GM12878 (cell line): ENCODE data around the gene COQ10B. TPM values are rescaled to one million over a fixed set of nuclear protein-coding genes. Genes with fewer than 3 reads are reported as not detected.

Experiments
- ATAC-seq: fragments of 200-7000 bp; cut with Tn5 transposase; 3 replicates; pipeline ENCODE4 v1.9.1; 2020; ENCODE audit warnings: mild to moderate bottlenecking, moderate library complexity
- BruUV-seq: library from RNA; stranded (reverse); fragments of 400-500 nt; replicated peaks from 2 replicates; lab custom pipeline; 2021; lab: Mats Ljungman, UMichigan
- CTCF ChIA-PET: fragments of 300-600 bp; sonication (Branson Sonifier 250); formaldehyde crosslinking; extraction: SDS; loops from one replicate; lab custom pipeline; 2021; ENCODE audit warnings: inconsistent platforms; lab: Yijun Ruan, JAX
- POLR2A ChIA-PET: fragments of 350-600 bp; formaldehyde crosslinking; extraction: SDS; loops from one replicate; lab custom pipeline; 2021; ENCODE audit warnings: inconsistent platforms; lab: Charles Lee
- RAD21 ChIA-PET: fragments of 300-600 bp; sonication (Branson Sonifier 250); formaldehyde crosslinking; loops from one replicate; lab custom pipeline; 2023; ENCODE audit warnings: antibody characterized with exemption; ENCODE audit not compliant: unreplicated experiment; lab: Charles Lee
- SMC1A ChIA-PET: fragments of 300-600 bp; sonication (Branson Sonifier 250); formaldehyde crosslinking; loops from one replicate; lab custom pipeline; 2023; ENCODE audit not compliant: unreplicated experiment, uncharacterized antibody; lab: Charles Lee
- DNase-seq: peaks from one replicate; pipeline ENCODE4 v3.0.0-alpha.2; 2011; ENCODE audit warnings: low read depth, low spot score
- FAIRE-seq: peaks from 3 replicates; lab custom pipeline; 2011; peaks lifted over from hg19 to GRCh38; lab: Jason Lieb, UNC
- H2AFZ ChIP-seq: 2 replicates; pipeline ENCODE4 v1.6.0; 2011; ENCODE audit warnings: low read depth, low read length, control low read depth; ENCODE audit not compliant: control insufficient read depth
- H3K27ac ChIP-seq: 2 replicates; pipeline ENCODE4 v1.5.1; 2011; ENCODE audit warnings: control low read depth; ENCODE audit not compliant: control insufficient read depth, insufficient read depth
- H3K27me3 ChIP-seq, 2 experiments: replicated peaks in 1 of 2; 2 replicates each; pipeline versions ENCODE4 v1.6.0 to v1.6.1; 2011; ENCODE audit warnings: low read length in 1 of 2; ENCODE audit not compliant: control insufficient read depth in 2 of 2, insufficient read depth in 2 of 2
- H3K36me3 ChIP-seq, 2 experiments: 2 replicates each; pipeline ENCODE4 v1.5.1; 2011; ENCODE audit warnings: low read length in 1 of 2; ENCODE audit not compliant: control insufficient read depth in 2 of 2, insufficient read depth in 2 of 2
- H3K4me1 ChIP-seq: 2 replicates; pipeline ENCODE4 v1.6.1; 2011; ENCODE audit warnings: mild to moderate bottlenecking, low read length, moderate library complexity, mixed read lengths; ENCODE audit not compliant: control insufficient read depth, insufficient read depth
- H3K4me2 ChIP-seq: 2 replicates; pipeline ENCODE4 v1.6.0; 2011; ENCODE audit warnings: control low read depth; ENCODE audit not compliant: control insufficient read depth, insufficient read depth
- H3K4me3 ChIP-seq: fragments of 200-600 bp; sonication (generic); 2 replicates; pipeline ENCODE4 v1.5.1; 2016
- H3K79me2 ChIP-seq: 2 replicates; pipeline ENCODE4 v1.6.0; 2011; ENCODE audit warnings: low read length; ENCODE audit not compliant: control insufficient read depth, insufficient read depth
- H3K9ac ChIP-seq: 2 replicates; pipeline ENCODE4 v1.8.0; 2011; ENCODE audit warnings: low read length, control low read depth, mixed read lengths; ENCODE audit not compliant: control insufficient read depth, insufficient read depth
- H3K9me3 ChIP-seq: replicated peaks from 3 replicates; pipeline ENCODE4 v1.5.1; 2011; ENCODE audit warnings: mild to moderate bottlenecking, low read length; ENCODE audit not compliant: control insufficient read depth, insufficient read depth
- H4K20me1 ChIP-seq: 2 replicates; pipeline ENCODE4 v1.6.0; 2011; ENCODE audit not compliant: control insufficient read depth, insufficient read depth
- BCL11A ChIP-seq: IDR thresholded peaks from 2 replicates; pipeline ENCODE4 v1.6.1; 2011; ENCODE audit warnings: low read depth, low read length
- E4F1 ChIP-seq: fragments of 450-650 bp; IDR thresholded peaks from 2 replicates; pipeline ENCODE4 v1.6.1; 2018; ENCODE audit warnings: borderline replicate concordance, mild to moderate bottlenecking; ENCODE audit not compliant: partially characterized antibody
- HDAC6 ChIP-seq: fragments of 200-600 bp; sonication (generic); IDR thresholded peaks from one replicate; pipeline ENCODE4 v1.8.0; 2017; ENCODE audit warnings: antibody characterized with exemption; ENCODE audit not compliant: unreplicated experiment
- HDGF ChIP-seq: fragments of 450-650 bp; IDR thresholded peaks from 2 replicates; pipeline ENCODE4 v1.6.1; 2016; ENCODE audit warnings: antibody characterized with exemption
- KAT2A ChIP-seq: conservative IDR thresholded peaks from 2 replicates; pipeline ENCODE4 v1.6.1; 2011; ENCODE audit warnings: low read depth, low read length; ENCODE audit not compliant: control insufficient read depth
- MTA3 ChIP-seq: IDR thresholded peaks from 2 replicates; pipeline ENCODE4 v1.6.1; 2012; ENCODE audit warnings: low read length, inconsistent platforms, borderline replicate concordance
- NKRF ChIP-seq: fragments of 450-650 bp; conservative IDR thresholded peaks from 2 replicates; pipeline ENCODE4 v1.6.1; 2017; ENCODE audit warnings: mild to moderate bottlenecking, moderate library complexity
- SRF ChIP-seq, 2 experiments: IDR thresholded peaks; 2 replicates each; pipeline ENCODE4 v1.6.1; 2011; ENCODE audit warnings: low read depth in 2 of 2, low read length in 2 of 2, mild to moderate bottlenecking in 1 of 2, moderate library complexity in 1 of 2
- TAF1 ChIP-seq: IDR thresholded peaks from 2 replicates; pipeline ENCODE4 v1.6.1; 2011; ENCODE audit warnings: mild to moderate bottlenecking, low read depth, low read length, borderline replicate concordance
- TBL1XR1 ChIP-seq: IDR thresholded peaks from 2 replicates; pipeline ENCODE4 v1.6.1; 2012; ENCODE audit warnings: low read depth, low read length, improper control_type of control experiment
- TCF12 ChIP-seq: IDR thresholded peaks from 2 replicates; pipeline ENCODE4 v1.6.1; 2011; ENCODE audit warnings: low read depth, mild to moderate bottlenecking, low read length
- YBX1 ChIP-seq: fragments of 450-650 bp; IDR thresholded peaks from 2 replicates; pipeline ENCODE4 v1.6.1; 2016; ENCODE audit warnings: antibody characterized with exemption
- ZNF384 ChIP-seq: IDR thresholded peaks from 2 replicates; pipeline ENCODE4 v1.6.1; 2012; ENCODE audit warnings: low read depth, mild to moderate bottlenecking, low read length, improper control_type of control experiment, borderline replicate concordance
- WGBS: methylation state at CpG from one replicate; pipeline ENCODE4 v1.1.6; 2016; ENCODE audit warnings: low lambda C conversion rate; ENCODE audit not compliant: insufficient replicate concordance, insufficient coverage; ENCODE audit errors: missing lambda C conversion rate; 5-methylcytosine and 5-hydroxymethylcytosine counted together
- in situ Hi-C: fragments of 300-500 bp; cut with MboI; formaldehyde crosslinking; loops from 9 replicates; pipeline ENCODE4 v1.14.3; 2018; ENCODE audit warnings: mixed read lengths
- intact Hi-C: fragments of 100-400 bp; cut with micrococcal nuclease; formaldehyde crosslinking; loops from one replicate; pipeline ENCODE4 v1.14.2; 2022; ENCODE audit not compliant: unreplicated experiment
- polyA plus RNA-seq, 11 experiments: library from polyadenylated mRNA; depleted of rRNA in 4 of 11; unstranded in 6 of 11; stranded (reverse) in 5 of 11; fragments of >200 nt; fragmentation: Nextera tagmentation in 4 of 11; fragmentation: Illumina TruSeq in 1 of 11; extraction: Ambion mirVana in 4 of 11; extraction: Trizol in 1 of 11; gene quantifications; 1 replicate in 1 of 11; 2 replicates in 10 of 11; pipeline versions ENCODE4 v1.2.1 to v1.2.3, GENCODE V29; 2011 to 2016; ENCODE audit warnings: inconsistent platforms in 2 of 11, missing spikeins in 2 of 11, low read depth in 1 of 11
- total RNA-seq, 4 experiments: library from RNA; depleted of rRNA in 3 of 4; stranded (reverse); fragments of >200 nt in 3 of 4; fragmentation: Illumina TruSeq in 1 of 4; extraction: Trizol in 1 of 4; gene quantifications; 2 replicates each; pipeline versions ENCODE4 v1.2.1 to v1.2.3, GENCODE V29; 2013 to 2021

The COQ10B gene
- total and polyA plus RNA-seq, 10 of the 15 experiments (the other 5 are each of a cell fraction or from before 2014, with no cell fraction given), result 3.6 to 23.2 (median 13.2) TPM

- intact Hi-C loops, result no loop called here
- CTCF ChIA-PET, result interaction anchor here (0.9 kb wide), 1 partner anchor 27 kb away, joined by 3 read pairs; no protein-coding TSS in a partner anchor
- Histone ChIP-seq H3K27me3 (no peaks in the 10 kb centered on the region), H3K36me3 (peaks cover 0 to 14% of the 10 kb centered on the region in 2 experiments), H3K4me2 (no peak overlapping the region), H2AFZ (no peak overlapping the region), H3K27ac (no peak overlapping the region), H3K79me2 (no peaks in the 10 kb centered on the region), H3K4me1 (no peaks in the 10 kb centered on the region), H3K9me3 (no peaks in the 10 kb centered on the region)
- 98% methylated on average over 3 of the region's 3 CpGs for WGBS
- SMC1A ChIA-PET, result interaction anchor here (0.8 to 1.2 kb wide), 2 partner anchors 9 to 19 kb away, joined by 3 to 5 read pairs; no protein-coding TSS in a partner anchor
- POLR2A ChIA-PET, result no interaction called here
- no TSS peak for BruUV-seq
- in situ Hi-C loops, result no loop called here
- ATAC-seq, result no peak
- TF ChIP-seq SRF (IDR thresholded peaks at IDR 0.05; ENCODE audit: low read depth in 2 of 2, low read length in 2 of 2) (no peak), HDGF (no peak), YBX1 (no peak), KAT2A (no peak), MTA3 (no peak), TCF12 (no peak), TBL1XR1 (no peak), E4F1 (no peak), ZNF384 (no peak), NKRF (no peak), HDAC6 (no peak), TAF1 (no peak), BCL11A (no peak)
- TF ChIP-seq, all 136 proteins: peak for 0
- DNase-seq, result no peak
- no peak overlapping the region for H3K4me3 ChIP-seq
- no peak for FAIRE-seq
- H4K20me1 ChIP-seq, result no peaks in the 10 kb centered on the region
- H3K9ac ChIP-seq, result no peak overlapping the region
- RAD21 ChIA-PET, result no interaction called here
Observed at GRCh38 chr2:197477797-197478196, 24.4 kb downstream of the COQ10B start.
